KMS-11 (cell line): ENCODE results near the gene SMIM5.

Experiments used
- H2AFZ ChIP-seq: fragments of 200-600 bp; sonication (generic); 2 replicates; pipeline ENCODE4 v1.6.1; 2016; ENCODE audit warnings: antibody characterized with exemption, mixed run types, low read depth
- H3K27ac ChIP-seq: fragments of 200-600 bp; sonication (generic); 2 replicates; pipeline ENCODE4 v1.6.1; 2016; ENCODE audit warnings: mild to moderate bottlenecking, mixed run types
- H3K27me3 ChIP-seq: fragments of 200-600 bp; sonication (generic); 2 replicates; pipeline ENCODE4 v1.6.1; 2017; ENCODE audit warnings: mild to moderate bottlenecking, low read depth, mixed run types, moderate library complexity; ENCODE audit not compliant: insufficient read depth
- H3K36me3 ChIP-seq: fragments of 200-600 bp; sonication (generic); 2 replicates; pipeline ENCODE4 v1.6.1; 2017; ENCODE audit warnings: mild to moderate bottlenecking, mixed run types; ENCODE audit not compliant: insufficient read depth
- H3K4me1 ChIP-seq: fragments of 200-600 bp; sonication (generic); 2 replicates; pipeline ENCODE4 v1.6.1; 2016; ENCODE audit warnings: mild to moderate bottlenecking, low read depth, mixed run types; ENCODE audit not compliant: poor library complexity, severe bottlenecking
- H3K4me2 ChIP-seq: fragments of 200-600 bp; sonication (generic); 2 replicates; pipeline ENCODE4 v1.7.0; 2016; ENCODE audit warnings: mild to moderate bottlenecking, mixed run types
- H3K4me3 ChIP-seq: fragments of 200-600 bp; sonication (generic); IDR thresholded peaks from 2 replicates; pipeline ENCODE4 v1.6.1; 2017; ENCODE audit warnings: low read depth, low read length, mixed read lengths; ENCODE audit not compliant: insufficient read depth
- H3K79me2 ChIP-seq: fragments of 200-600 bp; sonication (generic); 2 replicates; pipeline ENCODE4 v1.6.1; 2016; ENCODE audit warnings: low read depth, mixed run types; ENCODE audit not compliant: insufficient read depth
- H3K9ac ChIP-seq: fragments of 200-600 bp; sonication (generic); 2 replicates; pipeline ENCODE4 v1.6.1; 2016; ENCODE audit warnings: mild to moderate bottlenecking, mixed run types
- H4K20me1 ChIP-seq: fragments of 200-600 bp; sonication (generic); 2 replicates; pipeline ENCODE4 v1.6.1; 2016; ENCODE audit warnings: mild to moderate bottlenecking, mixed run types; ENCODE audit not compliant: insufficient read depth
- TF ChIP-seq, protein P1 (sequence below): fragments of 200-600 bp; sonication (generic); conservative IDR thresholded peaks from 2 replicates; pipeline ENCODE4 v1.6.1; 2017; ENCODE audit warnings: low read depth, mild to moderate bottlenecking, antibody characterized with exemption, low read length, moderate library complexity, mixed read lengths

The SMIM5 gene

DNA sequence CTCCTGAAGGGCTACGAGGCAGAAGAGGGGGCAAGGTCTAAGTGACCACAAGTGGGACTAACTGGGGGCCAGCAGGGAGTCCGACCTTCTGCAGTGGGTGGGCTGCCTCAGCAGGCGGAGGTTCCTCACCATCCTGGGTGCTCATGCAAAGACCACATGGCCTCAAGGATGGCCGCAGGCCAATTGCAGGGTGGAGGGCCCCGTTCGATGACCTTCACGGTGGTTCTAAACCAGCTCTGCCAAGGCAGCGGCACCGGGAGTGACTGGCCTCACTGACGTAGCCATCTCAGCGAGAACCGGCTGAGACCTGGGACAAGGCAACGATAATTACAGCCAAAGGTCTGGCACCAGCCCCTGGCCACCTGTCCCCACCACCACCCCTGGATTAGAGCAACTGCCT is 5.7 kb downstream of the SMIM5 start:
- Histone ChIP-seq H3K36me3 (no peaks in the 10 kb centered on the region), H3K4me1 (peaks cover 5% of the 10 kb centered on the region), H3K4me2 (no peak overlapping the region), H3K9ac (no peak overlapping the region), H3K27me3 (no peaks in the 10 kb centered on the region), H2AFZ (no peak overlapping the region), H3K27ac (no peak overlapping the region), H3K79me2 (no peaks in the 10 kb centered on the region), H3K4me3 (no peak overlapping the region), H4K20me1 (no peaks in the 10 kb centered on the region)
- TF ChIP-seq, protein P1, sequence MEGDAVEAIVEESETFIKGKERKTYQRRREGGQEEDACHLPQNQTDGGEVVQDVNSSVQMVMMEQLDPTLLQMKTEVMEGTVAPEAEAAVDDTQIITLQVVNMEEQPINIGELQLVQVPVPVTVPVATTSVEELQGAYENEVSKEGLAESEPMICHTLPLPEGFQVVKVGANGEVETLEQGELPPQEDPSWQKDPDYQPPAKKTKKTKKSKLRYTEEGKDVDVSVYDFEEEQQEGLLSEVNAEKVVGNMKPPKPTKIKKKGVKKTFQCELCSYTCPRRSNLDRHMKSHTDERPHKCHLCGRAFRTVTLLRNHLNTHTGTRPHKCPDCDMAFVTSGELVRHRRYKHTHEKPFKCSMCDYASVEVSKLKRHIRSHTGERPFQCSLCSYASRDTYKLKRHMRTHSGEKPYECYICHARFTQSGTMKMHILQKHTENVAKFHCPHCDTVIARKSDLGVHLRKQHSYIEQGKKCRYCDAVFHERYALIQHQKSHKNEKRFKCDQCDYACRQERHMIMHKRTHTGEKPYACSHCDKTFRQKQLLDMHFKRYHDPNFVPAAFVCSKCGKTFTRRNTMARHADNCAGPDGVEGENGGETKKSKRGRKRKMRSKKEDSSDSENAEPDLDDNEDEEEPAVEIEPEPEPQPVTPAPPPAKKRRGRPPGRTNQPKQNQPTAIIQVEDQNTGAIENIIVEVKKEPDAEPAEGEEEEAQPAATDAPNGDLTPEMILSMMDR, result no peak

DNA sequence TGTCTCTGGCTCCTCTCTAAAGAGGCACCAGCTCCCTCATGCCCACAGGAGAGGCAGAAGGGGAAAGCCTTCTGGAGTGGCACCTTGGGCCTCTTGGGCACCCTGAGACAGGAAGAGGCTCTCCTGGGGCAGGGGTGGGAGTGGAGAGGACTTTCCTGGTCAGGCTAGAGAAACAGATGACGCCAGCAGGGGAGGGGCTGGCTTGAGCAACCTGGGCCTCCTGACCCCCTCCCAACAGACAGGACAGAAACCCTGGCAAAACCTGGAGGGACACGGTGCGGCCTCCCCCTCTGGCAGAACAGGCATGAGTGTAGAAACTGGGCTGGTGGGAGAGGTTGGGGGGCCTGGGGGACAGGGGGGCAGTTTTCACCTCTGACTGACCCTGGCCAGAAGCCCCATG is 6.1 kb downstream of the SMIM5 start:
- TF ChIP-seq, protein P1, result no peak
- H3K79me2 ChIP-seq, result no peaks in the 10 kb centered on the region
- H3K27ac ChIP-seq, result no peak overlapping the region
- no peaks in the 10 kb centered on the region for H3K27me3 ChIP-seq
- H3K36me3 ChIP-seq, result no peaks in the 10 kb centered on the region
- no peak overlapping the region for H3K4me2 ChIP-seq
- H2AFZ ChIP-seq, result no peak overlapping the region
- no peaks in the 10 kb centered on the region for H4K20me1 ChIP-seq
- no peak overlapping the region for H3K4me3 ChIP-seq
- no peak overlapping the region for H3K9ac ChIP-seq
- H3K4me1 ChIP-seq, result peaks cover under 1% of the 10 kb centered on the region

DNA sequence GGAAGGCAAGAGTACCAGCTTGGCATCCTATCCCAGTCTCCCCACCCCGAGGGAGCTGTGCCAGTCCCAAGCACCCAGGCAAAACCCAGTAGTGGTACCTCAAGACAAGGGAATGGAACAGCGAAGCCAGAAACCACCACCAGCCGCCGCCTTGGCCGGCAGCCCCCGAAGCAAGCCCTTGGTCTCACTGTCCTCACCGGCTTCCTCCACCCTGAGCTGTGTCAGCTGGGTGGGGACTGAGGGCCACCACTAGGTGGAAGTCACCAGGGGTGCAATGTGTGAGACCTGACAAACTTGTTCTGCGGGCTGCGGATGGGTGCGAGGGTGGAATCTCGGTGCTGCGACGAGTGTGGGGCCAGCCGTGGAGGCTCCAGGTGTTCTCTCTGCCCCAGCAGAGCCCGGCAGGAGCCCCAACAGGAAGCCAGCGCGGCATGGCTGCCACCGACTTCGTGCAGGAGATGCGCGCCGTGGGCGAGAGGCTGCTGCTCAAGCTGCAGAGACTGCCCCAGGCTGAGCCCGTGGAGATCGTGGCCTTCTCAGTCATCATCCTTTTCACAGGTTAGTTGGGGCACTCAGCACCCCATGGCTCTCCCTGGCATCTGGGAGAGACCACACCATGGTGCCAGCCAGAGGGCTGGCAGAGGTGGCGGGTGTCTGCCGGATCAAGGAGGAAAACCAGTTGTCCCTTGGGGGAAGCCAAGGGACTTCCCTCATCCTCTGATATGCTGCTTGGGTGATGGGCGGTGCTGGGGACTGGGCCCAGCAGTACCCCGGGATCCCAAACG is 6.7 kb downstream of the SMIM5 start:
- H3K36me3 ChIP-seq, result no peaks in the 10 kb centered on the region

DNA sequence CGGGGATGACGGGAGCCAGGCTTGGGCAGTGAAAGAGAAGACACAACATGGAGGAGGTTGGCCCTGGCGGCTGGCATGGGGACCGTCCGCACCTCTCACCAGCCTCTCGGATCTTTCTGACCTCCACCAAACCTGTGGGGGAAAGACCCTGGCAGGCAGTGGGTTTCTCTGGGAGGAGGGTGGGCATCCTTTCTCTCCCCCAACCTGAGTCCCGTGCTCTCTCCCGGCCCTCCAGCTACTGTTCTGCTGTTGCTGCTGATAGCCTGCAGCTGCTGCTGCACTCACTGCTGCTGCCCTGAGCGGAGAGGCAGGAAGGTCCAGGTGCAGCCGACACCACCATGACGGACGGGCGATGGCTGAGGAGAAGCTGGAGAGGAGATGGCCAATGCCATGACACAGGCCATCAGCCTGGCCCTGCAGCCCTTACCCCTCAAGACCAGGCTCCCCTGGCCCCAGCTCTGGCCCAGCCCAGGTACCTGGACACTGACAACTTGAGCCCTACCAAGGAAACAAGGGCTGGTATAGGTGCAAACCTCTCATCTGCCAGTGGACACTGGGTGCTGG is 7.4 kb downstream of the SMIM5 start:
- TF ChIP-seq, protein P1, result no peak
- no peak overlapping the region for H3K9ac ChIP-seq
- H3K4me1 ChIP-seq, result no peaks in the 10 kb centered on the region
- no peak overlapping the region for H3K27ac ChIP-seq
- no peak overlapping the region for H3K4me3 ChIP-seq
- no peak overlapping the region for H3K4me2 ChIP-seq
- H4K20me1 ChIP-seq, result no peaks in the 10 kb centered on the region
- no peaks in the 10 kb centered on the region for H3K27me3 ChIP-seq
- H3K79me2 ChIP-seq, result no peaks in the 10 kb centered on the region
- H2AFZ ChIP-seq, result no peak overlapping the region
- H3K36me3 ChIP-seq, result no peaks in the 10 kb centered on the region

More for the DNA sequence above, 6.7 kb downstream of the SMIM5 start:
- H3K4me3 ChIP-seq, result no peak overlapping the region
- TF ChIP-seq, protein P1, result no peak
- H3K4me2 ChIP-seq, result no peak overlapping the region
- H3K27ac ChIP-seq, result no peak overlapping the region
- H4K20me1 ChIP-seq, result no peaks in the 10 kb centered on the region
- H2AFZ ChIP-seq, result no peak overlapping the region
- H3K27me3 ChIP-seq, result no peaks in the 10 kb centered on the region
- no peak overlapping the region for H3K9ac ChIP-seq
- H3K79me2 ChIP-seq, result no peaks in the 10 kb centered on the region
- no peaks in the 10 kb centered on the region for H3K4me1 ChIP-seq
